ENCODE results near the gene TSPAN18. TPM values are rescaled to one million over a fixed set of nuclear protein-coding genes. Genes with fewer than 3 reads are reported as not detected.

Gene TSPAN18
- total RNA-seq, 1 experiment from 2014 or later = 2.8 TPM

DNA sequence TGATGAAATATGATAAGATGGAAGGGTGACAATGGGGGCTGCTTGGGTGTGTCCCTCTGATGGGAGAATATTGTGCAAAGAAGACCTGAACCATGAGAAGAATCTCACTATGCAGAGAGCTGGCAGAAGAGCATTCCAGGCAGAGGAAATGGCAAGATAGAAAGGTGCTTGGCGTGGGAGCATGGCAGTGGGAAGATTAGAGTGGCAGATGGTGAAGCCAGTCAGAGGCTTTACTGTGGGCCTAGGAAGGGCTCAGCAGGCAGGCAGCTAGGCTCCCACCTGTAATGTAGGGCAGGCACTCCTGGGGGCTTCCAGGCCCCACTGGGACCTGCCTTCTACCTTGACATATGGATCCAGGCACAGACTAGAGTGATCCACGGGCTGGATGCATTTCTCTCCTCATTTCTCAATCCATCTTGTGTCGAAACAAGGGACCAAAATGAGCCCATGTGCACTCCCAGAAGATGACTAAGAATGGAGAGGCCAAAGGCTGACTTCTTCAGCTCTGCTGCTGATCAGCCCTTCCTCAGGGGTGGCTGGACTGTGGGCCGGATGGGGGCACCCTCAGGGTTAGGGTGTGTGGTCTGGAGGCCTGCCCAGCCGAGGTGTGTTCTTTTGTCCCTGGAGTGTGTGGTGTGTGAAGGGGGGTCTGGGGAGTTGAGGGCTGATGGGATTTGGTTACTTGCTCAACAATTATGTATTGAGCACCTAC is 88.3 kb downstream of the TSPAN18 start:
- Histone ChIP-seq H3K4me1 (ENCODE audit: insufficient read depth, low read length, poor library complexity, severe bottlenecking) (no peaks in the 10 kb centered on the region), H3K27me3 (replicated peaks; ENCODE audit: insufficient read depth, low read depth, low read length, poor library complexity) (no peaks in the 10 kb centered on the region), H3K36me3 (ENCODE audit: insufficient read depth, low read length, poor library complexity, severe bottlenecking) (no peaks in the 10 kb centered on the region), H3K9me3 (ENCODE audit: low read depth, low read length, poor library complexity, severe bottlenecking) (no peaks in the 10 kb centered on the region), H3K4me3 (ENCODE audit: low read depth, low read length, poor library complexity, severe bottlenecking) (no peak overlapping the region), H3K27ac (ENCODE audit: low read depth, low read length, poor library complexity, severe bottlenecking) (no peak overlapping the region)
- BruUV-seq (replicated peaks) = no TSS peak
- no peak for TF ChIP-seq EZH2 (IDR thresholded peaks at IDR 0.05; ENCODE audit: borderline replicate concordance, low read depth, low read length, poor library complexity, severe bottlenecking)
- POLR2A ChIA-PET (ENCODE audit: low non-redundant PET) = no interaction called here
- intact Hi-C loops (cut with micrococcal nuclease; ENCODE audit: unreplicated experiment) = no loop called here
- no peak for DNase-seq (ENCODE audit: low spot score)
- CTCF ChIA-PET = interaction anchor here (0.5 kb wide), 1 partner anchor 85 kb away, joined by 3 read pairs; no protein-coding TSS in a partner anchor

DNA sequence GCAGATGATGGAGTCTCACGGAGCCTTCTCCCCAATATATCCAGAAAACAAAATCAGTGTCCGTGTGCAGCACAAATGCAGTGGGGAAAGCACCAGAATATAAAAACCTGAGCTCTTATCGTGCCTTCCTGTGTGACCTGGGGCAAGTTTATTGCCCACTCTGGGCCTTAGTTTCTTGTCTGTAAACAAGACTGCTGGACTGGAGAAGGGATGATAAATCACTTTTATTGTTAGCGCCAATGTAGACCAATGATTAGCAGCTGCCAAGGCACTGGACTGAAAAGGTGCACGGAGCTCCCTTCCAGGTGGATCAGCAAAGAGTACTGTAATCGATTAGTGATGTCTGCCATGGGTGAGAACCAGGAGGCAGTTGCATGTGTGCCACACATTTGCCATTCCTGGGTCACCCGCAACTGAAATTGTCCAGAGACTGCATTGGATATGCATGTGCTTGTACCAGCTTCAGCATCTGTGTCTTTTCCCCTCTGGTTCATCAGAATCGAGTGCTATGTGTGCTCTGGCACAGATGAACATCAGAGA is 89.2 kb downstream of the TSPAN18 start:
- Histone ChIP-seq H3K36me3 (ENCODE audit: insufficient read depth, low read length, poor library complexity, severe bottlenecking) (no peaks in the 10 kb centered on the region), H3K27me3 (replicated peaks; ENCODE audit: insufficient read depth, low read depth, low read length, poor library complexity) (no peaks in the 10 kb centered on the region), H3K27ac (ENCODE audit: low read depth, low read length, poor library complexity, severe bottlenecking) (no peak overlapping the region), H3K9me3 (ENCODE audit: low read depth, low read length, poor library complexity, severe bottlenecking) (no peaks in the 10 kb centered on the region), H3K4me1 (ENCODE audit: insufficient read depth, low read length, poor library complexity, severe bottlenecking) (no peaks in the 10 kb centered on the region), H3K4me3 (ENCODE audit: low read depth, low read length, poor library complexity, severe bottlenecking) (no peak overlapping the region)
- intact Hi-C loops (cut with micrococcal nuclease; ENCODE audit: unreplicated experiment) = no loop called here
- no TSS peak for BruUV-seq (replicated peaks)
- no peak for DNase-seq (ENCODE audit: low spot score)
- POLR2A ChIA-PET (ENCODE audit: low non-redundant PET) = no interaction called here
- no peak for TF ChIP-seq EZH2 (IDR thresholded peaks at IDR 0.05; ENCODE audit: borderline replicate concordance, low read depth, low read length, poor library complexity, severe bottlenecking)
- TF ChIP-seq, protein P1, sequence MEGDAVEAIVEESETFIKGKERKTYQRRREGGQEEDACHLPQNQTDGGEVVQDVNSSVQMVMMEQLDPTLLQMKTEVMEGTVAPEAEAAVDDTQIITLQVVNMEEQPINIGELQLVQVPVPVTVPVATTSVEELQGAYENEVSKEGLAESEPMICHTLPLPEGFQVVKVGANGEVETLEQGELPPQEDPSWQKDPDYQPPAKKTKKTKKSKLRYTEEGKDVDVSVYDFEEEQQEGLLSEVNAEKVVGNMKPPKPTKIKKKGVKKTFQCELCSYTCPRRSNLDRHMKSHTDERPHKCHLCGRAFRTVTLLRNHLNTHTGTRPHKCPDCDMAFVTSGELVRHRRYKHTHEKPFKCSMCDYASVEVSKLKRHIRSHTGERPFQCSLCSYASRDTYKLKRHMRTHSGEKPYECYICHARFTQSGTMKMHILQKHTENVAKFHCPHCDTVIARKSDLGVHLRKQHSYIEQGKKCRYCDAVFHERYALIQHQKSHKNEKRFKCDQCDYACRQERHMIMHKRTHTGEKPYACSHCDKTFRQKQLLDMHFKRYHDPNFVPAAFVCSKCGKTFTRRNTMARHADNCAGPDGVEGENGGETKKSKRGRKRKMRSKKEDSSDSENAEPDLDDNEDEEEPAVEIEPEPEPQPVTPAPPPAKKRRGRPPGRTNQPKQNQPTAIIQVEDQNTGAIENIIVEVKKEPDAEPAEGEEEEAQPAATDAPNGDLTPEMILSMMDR (conservative IDR thresholded peaks at IDR 0.05; ENCODE audit: low read depth, low read length) = no peak
- CTCF ChIA-PET = no interaction called here

DNA sequence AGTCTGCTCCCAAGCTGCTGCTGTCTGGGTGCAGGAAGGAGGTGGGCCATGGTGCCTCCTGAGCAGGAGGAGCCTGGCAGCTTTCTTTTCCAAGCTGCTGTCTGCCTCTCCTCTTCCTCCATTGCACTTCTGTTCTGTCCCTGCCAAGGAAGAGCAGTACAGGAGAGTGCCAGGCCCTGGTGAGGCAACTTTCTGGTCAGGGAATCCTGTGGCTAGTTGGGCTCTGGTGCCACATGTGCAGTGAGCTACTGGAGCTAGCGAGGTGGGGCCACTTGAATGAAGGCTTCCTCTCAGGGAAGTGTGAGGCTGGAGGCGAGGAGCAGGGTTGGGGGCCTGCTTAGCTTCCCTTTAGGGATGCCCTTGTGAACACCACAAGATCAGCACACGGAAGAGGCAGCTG is 90.0 kb downstream of the TSPAN18 start:
- TF ChIP-seq, protein P1 (conservative IDR thresholded peaks at IDR 0.05; ENCODE audit: low read depth, low read length) = no peak
- no peak for TF ChIP-seq EZH2 (IDR thresholded peaks at IDR 0.05; ENCODE audit: borderline replicate concordance, low read depth, low read length, poor library complexity, severe bottlenecking)
- Histone ChIP-seq H3K9me3 (ENCODE audit: low read depth, low read length, poor library complexity, severe bottlenecking) (no peaks in the 10 kb centered on the region), H3K27me3 (replicated peaks; ENCODE audit: insufficient read depth, low read depth, low read length, poor library complexity) (no peaks in the 10 kb centered on the region), H3K4me1 (ENCODE audit: insufficient read depth, low read length, poor library complexity, severe bottlenecking) (no peaks in the 10 kb centered on the region), H3K27ac (ENCODE audit: low read depth, low read length, poor library complexity, severe bottlenecking) (no peak overlapping the region), H3K4me3 (ENCODE audit: low read depth, low read length, poor library complexity, severe bottlenecking) (no peak overlapping the region), H3K36me3 (ENCODE audit: insufficient read depth, low read length, poor library complexity, severe bottlenecking) (no peaks in the 10 kb centered on the region)
- BruUV-seq (replicated peaks) = no TSS peak
- POLR2A ChIA-PET (ENCODE audit: low non-redundant PET) = no interaction called here
- no peak for DNase-seq (ENCODE audit: low spot score)
- intact Hi-C loops (cut with micrococcal nuclease; ENCODE audit: unreplicated experiment) = no loop called here
- CTCF ChIA-PET = no interaction called here

Measured in A673 (cell line).